ENCODE results near the gene USP34.

USP34 gene

DNA sequence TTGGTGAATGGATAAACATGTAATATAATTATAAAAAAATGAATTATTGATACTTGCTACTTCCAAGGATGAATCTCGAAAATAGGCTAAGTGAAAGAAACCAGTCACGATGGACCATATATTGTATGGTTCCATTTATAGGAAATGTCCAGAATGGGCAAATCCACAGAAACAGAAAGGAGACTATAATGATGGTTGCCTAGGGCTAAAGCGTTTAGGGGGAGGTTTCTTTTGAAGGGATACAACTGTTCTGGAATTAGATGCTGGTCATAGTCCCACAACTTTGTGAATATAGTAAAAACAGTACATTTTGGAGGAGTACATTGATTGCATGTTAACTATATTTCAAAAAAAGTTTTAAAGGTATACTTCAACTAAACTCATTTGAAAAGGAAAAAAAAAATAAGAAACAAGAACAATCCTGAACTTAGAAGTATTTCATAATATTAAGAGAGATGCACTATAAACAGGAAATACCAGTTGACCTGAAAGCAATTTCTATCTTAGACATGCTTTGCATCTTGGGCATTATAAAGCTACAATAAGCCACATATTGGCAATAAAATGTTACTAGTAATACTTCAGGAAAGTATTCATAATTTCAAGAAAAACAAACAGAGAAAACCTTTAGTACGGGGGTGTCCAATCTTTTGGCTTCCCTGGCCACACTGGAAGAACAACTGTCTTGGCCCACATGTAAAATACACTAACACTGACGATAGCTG, 178.9 kb downstream of the USP34 start:
- no peak for DNase-seq

DNA sequence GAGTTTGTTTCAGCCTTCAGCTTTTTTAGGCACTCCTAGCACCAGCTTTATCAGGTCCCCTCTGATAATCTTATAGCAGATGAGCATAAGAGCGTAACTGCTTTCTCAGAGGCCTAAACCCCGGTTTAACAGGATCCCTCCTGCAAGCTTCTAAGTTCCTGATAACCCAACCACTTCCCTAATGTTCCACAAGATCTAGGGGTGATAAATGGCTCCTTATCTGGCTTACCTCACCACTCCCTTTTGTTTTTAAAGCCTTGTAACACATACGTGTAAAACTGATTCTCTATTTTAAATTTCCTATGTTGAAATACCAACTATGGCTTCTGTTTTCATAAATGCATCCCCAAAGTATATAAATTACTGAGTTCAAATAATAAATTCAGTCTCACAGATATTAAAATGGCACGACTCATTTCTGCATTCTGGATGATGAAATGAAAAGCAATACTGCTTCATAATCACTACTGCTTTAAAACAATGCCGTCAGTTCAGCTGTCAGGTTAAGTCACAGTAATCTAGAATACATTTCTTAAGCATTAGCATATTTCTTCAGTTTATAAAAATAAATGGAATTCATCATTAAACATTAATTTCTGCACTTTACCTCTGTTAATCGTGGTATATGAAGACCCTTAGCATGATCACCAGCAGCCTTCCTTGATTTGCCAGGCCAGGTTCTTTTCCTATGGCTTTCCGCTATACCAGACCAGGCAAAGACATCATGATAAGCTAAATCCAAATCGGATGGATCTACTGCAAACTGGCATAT, 182.6 kb downstream of the USP34 start:
- DNase-seq: no peak

DNA sequence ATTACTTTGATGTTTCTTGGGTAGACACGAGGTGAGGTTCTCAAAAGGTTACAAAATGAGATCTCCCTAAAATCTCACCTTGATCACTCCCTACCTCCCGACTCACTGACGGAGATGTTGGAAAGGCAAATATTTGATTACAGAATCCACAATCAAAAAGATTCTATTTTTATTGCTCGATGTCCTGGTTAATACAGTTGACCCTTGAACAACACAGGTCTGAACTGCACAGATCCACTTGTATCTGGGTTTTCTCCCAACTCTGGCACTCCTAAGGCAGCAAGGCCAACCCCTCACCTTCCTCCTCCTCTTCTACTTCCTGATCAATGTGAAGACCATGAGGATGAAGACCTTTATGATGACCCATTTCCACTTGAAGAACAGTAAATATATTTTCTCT, 183.6 kb downstream of the USP34 start:
- DNase-seq: no peak

DNA sequence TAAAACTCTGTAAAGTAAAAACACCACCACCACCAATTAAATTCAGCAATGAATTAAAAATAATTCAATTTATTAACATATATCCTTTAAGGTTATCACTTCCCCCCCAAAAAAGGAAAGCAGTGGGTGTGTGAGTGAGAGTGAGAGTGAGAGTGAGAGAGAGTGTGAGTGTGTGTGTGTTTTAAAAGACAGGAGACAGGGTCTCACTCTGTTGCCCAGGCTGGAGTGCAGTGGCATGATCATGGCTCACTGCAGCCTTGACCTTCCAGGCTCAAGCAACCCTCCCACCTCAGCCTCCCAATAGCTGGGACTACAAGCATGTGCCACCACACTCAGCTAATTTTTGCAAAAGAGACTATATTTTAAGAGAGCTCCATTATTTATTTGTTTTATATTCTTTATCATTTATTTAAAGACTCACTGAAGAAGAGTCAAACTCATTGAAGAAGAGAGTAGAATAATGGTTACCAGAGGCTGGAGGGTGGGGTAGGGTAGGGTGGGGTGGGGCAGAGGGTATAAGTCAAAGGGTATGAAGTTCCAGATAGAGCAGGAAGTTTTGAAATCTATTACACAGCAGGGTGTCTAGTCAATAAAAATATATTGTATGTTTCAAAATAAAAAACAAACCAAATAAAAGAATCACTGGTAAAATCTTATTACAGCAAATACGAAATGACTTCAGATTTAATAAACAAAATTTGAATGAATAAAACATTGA, 187.3 kb downstream of the USP34 start:
- no peak for DNase-seq

DNA sequence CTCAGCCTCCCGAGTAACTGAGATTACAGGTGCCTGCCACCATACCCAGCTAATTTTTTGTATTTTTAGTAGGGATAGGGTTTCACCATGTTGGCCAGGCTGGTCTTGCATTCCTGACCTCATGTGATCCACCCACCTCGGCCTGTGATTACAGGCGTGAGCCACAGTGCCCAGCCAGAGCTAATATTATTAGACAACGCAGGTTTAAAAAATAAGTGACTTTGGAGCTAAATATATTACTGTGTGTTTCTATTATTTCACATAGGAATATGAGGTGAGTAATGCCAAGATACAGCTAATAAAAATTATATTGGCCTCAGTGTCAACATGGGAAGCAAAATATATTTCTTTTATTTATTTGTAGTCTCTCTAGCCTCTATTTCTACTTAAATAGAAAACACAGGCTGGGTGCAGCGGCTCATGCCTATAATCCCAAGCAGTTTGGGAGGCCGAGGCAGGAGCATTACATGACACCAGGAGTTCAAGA, 188.7 kb downstream of the USP34 start:
- no peak for DNase-seq

DNA sequence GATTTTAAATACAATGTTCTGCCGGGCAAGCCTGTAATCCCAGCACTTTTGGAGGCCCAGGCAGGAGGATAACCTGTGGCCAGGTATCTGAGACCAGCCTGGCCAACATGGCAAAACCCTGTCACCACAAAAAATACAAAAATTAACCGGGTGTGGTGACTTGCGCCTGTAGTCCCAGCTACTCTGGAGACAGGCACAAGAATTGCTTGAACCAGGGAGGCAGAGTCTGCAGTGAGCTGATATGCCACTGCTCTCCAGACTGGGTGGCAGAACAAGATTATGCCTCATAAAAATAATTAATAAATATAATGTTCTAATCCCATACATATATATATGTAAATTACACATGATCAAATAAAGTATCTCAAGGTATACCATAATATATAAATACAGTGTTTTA, 189.6 kb downstream of the USP34 start:
- no peak for DNase-seq

DNA sequence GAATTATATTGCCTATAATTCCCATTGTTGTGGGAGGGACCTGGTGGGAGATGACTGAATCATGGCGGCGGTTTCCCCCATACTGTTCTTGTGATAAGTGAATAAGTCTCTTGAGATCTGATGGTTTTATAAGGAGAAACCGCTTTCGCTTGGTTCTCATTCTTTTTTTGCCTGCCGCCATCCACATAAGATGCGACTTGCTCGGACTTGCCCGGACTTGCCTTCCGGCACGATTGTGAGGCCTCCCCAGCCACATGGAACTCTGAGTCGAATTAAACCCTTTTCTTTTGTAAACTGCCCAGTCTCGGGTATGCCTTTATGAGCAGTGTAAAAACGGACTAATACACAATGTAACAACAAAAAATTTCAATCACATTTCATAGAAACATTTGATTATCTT, 193.1 kb downstream of the USP34 start:
- no peak for DNase-seq

DNA sequence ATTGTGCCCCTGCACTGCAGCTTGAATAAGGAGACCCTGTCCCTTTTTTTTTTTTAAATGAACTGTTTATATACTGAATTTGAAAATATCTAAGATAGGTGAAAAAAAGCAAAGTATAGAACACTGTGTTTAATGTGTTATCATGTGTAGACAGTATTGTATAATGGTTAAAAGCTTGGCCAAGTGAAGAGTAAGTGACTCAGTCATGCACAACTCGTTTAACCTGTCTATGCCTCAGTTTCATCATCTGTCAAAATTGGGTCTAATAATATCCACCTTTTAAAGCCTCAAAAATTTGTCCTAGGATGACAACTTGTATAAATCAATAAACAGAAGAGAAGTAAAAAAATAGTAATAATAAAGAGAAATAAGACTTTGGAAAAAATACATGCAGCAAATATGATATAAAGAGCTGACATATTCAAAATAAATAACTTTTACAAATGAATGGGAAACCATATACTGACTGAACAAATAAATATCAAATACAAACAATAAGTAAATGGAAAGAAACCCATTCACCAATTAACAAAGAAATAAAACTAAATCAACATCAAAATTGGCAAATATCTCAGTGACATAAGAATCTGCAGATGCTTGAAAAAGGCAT, 195.2 kb downstream of the USP34 start:
- DNase-seq: no peak

DNA sequence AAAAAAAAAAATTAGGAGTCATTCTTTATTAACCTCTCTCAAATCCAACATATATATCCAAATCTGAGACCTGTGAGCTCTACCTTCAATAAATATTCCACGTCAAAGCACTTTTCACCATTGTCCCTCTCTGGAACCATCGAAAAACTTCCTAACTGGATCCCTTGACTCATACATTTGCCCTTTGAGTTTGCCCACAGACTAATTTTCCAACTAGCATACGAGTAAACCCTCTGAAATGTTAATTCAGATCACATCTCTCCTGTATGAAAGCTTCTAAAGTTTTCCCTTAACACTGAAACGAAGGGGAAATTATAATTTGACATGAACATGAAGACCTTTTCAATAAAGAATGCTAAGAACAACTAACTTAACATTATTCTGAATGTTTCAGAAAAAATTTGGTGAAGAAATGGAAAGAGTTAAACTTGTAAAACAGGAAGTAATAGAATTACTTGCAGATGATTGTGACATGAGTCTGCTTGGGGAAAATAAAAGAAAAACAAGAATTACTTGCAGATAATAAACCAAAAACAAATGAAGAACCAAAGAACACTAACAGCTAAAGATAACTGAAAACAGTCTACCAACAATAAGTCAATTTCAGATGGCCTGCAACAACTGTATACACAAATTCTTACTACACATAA, 198.3 kb downstream of the USP34 start:
- DNase-seq: no peak

DNA sequence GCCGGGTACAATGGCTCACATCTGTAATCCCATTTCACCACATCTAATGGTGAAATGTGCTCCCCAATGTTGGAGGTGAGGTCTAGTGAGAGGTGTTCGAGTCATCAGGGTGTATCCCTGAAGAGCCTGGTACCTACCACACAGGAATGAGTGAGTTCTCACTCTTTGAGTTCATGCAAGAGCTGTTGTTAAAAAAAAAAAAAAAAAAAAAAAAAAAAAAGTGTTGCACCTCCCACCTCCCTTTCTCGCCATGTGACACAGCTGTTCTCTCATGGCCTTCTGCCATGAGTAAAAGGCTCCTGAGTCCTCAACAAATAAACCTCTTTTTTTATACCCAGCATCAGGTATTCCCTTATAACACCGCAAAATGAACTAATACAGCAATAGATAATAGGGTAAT, 202.6 kb downstream of the USP34 start:
- DNase-seq: no peak

DNA sequence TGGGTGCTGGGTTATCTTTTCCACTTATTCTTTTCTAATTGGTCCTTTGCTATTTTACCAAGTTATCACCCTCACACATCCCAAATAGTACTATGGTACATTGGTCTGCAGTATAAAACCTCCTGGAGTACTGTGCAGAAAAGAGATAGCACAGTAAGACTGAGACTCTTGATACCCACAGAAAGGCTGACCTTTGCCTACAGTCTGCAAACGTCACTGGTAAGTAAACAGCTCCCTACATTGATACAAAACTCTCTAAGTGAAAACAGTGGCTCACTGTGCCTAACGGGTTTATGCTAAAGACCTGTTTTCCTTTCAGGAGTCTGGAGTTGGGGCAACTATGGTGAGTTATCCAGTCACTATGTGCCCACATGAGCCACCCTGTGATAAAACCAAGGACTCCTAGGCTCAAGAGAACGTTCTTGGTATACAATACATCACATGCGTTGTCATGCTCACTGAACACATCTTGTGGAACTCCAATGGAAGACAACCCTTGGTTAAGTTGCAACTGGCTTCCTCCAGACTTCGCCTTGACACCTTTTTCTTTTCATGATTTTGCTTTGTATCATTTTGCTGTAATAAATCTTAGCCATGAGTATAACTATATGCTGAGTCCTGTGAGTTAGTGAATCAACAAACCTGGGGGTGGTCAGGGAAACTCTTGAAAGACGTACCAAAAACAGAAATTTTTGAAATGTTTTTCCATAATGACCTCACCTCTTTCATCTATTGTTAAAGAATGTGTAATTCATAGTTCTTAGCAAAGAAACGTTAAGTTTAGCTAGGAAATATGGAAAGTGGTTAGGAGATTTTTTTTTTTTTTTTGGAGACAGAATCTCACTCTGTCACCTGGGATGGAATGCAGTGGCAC, 204.0 kb downstream of the USP34 start:
- no peak for DNase-seq

DNA sequence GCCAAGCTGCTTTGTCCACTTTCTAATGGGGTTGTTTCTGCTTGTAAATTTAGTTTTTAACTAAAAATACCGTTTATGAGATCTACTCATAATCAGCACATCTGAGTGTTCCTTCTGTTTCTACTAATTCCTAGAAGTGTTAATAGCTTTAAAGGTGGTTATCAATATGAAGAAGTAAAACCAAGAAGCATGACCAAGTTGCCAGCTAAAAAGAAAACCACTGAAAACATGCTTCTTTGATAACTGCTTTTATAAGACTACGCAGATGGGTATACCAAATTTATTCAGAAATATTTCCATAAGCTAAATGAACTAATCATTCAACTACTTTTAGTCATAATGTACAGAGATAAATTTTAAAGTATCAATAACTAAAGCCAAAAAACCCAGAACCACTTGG, 207.1 kb downstream of the USP34 start:
- DNase-seq: no peak

DNA sequence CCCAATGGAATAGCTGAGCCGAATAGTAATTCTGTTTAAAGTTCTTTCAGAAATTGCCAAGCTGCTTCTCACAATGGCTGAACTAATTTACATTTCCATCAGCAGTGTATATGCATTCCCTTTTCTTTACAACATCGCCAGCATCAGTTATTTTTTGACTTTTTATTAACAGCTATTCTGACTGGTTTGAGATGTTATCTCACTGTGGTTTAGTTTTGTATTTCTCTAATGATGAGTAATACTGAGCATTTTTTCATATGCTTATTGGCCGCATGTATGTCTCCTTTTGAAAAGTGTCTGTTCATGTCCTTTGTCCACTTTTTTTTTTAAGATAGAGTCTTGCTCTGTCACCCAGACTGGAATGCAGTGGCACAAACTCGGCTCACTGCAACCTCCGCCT, 208.2 kb downstream of the USP34 start:
- no peak for DNase-seq

DNA sequence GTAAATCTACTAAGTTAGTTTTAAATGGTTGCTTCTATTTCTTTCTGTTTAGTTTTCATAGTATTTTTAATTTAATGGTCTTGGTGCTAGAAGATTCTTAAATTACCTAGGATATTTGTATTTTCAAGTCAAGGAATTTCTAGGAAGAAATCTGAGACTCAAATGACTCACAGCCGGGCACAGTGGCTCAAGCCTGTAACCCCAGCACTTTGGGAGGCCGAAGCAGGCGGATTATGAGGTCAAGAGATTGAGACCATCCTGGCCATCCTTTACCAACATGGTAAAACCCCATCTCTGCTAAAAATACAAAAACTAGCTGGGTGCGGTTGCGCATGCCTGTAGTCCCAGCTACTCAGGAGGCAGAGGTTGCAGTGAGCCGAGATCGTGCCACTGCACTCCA, 213.4 kb downstream of the USP34 start:
- no peak for DNase-seq

DNA sequence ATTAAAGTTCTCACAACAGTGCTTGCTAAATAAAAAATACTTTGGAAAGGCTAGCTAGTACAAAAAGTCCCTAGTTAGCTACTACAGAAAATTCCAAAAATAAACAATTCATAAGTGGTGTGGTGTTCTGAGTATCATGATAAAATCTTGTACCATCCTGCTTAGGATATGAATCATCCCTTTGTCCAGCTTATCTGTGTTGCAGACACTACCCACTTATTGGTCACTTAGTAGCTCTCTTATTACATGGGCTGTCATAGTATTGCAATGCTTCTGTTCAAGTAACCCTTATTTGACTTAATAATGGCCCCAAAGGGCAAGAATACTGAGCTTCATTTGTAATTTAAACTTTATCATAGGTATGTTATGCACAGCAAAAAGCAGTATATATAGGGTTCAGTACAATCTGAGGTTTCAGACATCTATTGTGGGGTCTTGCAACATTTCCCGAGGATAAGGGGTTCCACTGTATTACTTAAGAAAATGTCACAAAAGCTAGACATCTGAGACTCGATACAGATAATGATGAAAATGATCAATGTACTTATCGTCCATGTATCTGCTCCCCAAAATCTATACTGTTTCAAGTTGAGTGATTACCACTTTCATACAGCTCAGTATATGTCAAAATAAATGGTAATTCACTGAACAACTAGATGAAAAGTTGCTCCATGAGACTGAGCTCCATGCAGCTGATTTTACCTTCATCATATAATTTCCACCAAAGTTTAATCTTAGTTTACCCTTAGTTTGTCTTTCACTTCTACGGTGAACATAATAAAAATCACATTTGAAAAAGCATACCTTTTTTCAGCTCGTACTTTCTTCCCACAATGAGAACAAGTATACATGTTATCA, 215.1 kb downstream of the USP34 start:
- DNase-seq: no peak

DNA sequence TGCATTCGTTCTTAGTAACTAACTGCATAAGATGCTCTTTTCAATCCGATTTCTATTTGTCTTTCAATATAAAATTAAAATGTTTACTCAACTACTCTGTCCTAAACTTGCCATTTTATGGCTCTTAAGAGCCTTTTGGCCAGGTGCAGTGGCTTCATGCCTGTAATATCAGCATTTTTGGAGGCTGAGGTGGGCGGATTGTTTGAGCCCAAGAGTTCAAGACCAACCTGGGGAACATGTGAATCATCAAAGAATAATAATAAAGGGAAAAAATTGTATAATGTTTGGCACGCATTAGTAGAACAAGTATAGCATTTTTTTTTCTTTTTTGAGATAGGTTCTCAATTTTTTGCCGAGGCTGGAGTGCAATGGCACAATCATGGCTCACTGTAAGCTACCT, 216.4 kb downstream of the USP34 start:
- DNase-seq: no peak

DNA sequence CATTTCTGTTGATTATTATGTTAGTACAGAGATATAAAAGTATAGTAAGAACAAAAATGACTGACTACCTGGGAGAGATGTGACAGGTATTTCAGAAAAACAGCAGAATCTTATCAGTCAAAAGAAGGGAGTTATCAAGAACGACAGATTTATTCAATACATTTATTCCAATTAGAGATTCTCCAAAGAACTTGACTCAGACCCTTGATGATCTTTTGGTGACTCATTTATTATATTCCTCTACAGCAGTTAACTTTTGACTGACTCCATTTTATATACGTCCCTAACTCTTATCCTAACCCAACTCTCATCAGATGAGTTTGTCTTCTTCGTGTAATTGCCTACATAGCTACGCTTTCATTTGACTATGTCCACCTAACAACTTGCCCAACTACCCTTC, 217.8 kb downstream of the USP34 start:
- no peak for DNase-seq

DNA sequence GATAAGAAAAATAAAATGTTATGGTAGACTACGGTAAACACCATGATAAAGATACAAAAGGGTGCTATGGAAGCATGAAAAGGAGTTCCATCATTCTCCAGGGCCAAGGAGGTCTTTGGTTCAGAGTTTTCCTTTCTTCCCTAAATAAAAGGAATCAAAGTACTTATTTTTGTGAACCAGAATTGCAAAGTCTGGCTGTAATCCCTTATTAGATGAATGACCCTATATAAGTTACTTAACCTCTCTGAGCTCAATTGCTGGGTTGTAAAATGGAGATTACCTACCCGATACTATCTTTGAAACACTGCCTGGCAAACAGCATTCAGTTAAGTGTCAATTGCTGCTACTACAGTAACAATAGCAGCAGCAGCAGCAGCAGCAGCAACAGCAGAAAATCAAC, 218.9 kb downstream of the USP34 start:
- no peak for DNase-seq

DNA sequence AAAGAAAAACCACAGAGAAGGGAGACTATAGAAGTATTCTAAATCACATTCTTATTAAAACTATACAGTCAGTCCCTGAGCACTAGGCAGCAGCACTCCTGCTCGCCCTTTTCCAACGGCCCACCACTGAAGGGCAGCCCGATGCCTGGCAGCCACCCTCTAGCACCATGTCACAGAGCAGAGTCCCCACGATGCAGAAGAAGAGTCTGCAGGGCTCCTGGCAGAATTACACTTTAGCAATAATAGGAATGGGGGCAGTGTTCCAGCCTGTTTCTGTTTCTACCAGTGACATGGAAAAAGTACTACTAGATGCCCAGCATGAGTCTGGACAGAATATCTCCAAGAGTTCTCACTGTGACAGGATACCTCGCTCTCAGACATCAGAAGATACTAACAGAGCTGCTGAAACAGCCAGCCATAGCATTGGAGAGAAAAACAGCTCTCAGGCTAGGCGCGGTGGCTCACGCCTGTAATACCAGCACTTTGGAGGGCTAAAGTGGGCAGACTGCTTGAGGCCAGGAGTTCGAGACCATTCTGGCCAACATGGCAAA, 221.3 kb downstream of the USP34 start:
- DNase-seq: no peak

DNA sequence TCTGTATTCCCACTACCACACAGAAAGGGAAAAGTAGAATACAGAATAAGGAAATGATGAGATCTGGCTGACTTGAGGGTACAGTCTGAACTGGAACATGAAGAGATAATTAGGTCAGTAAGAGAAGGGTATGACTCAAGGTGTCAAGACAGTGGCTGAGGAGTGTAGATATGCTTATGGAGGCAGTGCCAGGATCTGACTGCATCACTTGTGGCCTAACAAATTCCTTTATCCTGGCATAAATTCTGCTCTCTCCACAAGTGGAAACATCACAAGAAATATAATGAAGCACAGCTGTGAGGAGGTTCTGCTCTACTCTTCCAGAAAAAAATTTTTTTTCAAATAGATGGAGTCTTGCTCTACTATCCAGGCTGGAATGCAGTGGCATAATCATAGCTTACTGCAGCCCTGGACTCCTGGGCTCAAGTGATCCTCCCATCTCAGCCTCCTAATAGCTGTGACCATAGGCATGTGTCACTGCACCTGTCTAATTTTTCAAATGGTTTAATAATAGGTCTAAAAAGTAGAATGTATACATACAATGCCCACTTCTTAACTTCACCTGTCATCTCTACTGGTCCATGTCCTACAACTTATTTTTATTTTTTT, 223.6 kb downstream of the USP34 start:
- no peak for DNase-seq

All from right hindlimb (tissue), 1 donor.